Measurements from ENCODE around the gene B4GALT5. TPM values are rescaled to one million over a fixed set of nuclear protein-coding genes. Genes with fewer than 3 reads are reported as not detected.

The B4GALT5 gene
- polyA plus RNA-seq, 3 donors: 2.4 to 18.3 (median 2.7) TPM

DNA sequence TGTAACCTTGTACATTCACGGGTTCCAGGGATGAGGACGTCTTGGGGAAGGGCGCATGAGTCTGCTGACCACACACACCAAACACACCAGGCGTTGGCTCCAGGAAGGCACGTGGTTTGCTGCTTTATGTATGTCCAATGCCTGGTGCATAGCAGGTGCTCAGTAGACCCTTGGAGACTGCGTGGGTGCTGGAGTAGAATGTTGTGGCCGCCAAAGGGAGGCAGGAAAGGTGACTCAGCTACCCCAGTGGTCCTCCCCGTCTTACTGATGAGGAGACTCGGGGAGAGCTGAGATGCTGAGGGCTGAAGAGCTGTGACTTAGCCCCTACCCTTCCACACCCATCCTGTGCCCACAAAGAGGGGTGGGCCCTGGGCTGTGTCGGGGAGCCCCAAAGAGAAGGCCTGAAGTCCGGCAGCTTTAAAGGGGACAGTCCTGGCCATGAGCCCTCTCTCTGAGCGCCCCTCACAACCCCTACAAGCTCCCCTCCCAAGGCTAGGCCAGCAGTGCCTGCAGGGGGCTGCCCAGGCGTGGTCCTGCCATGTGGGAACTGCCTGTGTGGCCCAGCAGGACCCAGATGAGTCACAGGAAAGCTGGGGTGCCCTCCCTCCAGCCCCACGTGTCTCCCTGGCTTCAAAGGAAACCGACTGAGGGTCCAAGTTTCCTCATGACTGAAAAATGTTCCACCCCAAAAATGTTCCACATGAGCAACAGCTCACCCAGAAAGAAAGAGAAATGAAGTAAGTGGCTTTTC lies 117.7 kb downstream of the B4GALT5 start:
- no peak overlapping the region for H3K4me3 ChIP-seq (replicated peaks in 1 of 3; ENCODE audit: low read depth in 2 of 3, low read length in 3 of 3)
- no peak overlapping the region for H3K27ac ChIP-seq (ENCODE audit: low read depth in 1 of 2, low read length in 2 of 2)
- H3K79me2 ChIP-seq (ENCODE audit: insufficient read depth, low read length): no peaks in the 10 kb centered on the region
- TF ChIP-seq, protein P1, sequence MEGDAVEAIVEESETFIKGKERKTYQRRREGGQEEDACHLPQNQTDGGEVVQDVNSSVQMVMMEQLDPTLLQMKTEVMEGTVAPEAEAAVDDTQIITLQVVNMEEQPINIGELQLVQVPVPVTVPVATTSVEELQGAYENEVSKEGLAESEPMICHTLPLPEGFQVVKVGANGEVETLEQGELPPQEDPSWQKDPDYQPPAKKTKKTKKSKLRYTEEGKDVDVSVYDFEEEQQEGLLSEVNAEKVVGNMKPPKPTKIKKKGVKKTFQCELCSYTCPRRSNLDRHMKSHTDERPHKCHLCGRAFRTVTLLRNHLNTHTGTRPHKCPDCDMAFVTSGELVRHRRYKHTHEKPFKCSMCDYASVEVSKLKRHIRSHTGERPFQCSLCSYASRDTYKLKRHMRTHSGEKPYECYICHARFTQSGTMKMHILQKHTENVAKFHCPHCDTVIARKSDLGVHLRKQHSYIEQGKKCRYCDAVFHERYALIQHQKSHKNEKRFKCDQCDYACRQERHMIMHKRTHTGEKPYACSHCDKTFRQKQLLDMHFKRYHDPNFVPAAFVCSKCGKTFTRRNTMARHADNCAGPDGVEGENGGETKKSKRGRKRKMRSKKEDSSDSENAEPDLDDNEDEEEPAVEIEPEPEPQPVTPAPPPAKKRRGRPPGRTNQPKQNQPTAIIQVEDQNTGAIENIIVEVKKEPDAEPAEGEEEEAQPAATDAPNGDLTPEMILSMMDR (IDR thresholded peaks at IDR 0.05): no peak
- no peak overlapping the region for H3K4me2 ChIP-seq (replicated peaks; ENCODE audit: extremely low read depth, low read length, poor library complexity, severe bottlenecking)
- H3K36me3 Mint-ChIP-seq: peaks cover 0 to 1% of the 10 kb centered on the region in 2 donors
- no peaks in the 10 kb centered on the region for H3K36me3 ChIP-seq (replicated peaks in 1 of 2; ENCODE audit: control insufficient read depth in 1 of 2, insufficient read depth in 2 of 2, low read length in 2 of 2)
- intact Hi-C loops (cut with micrococcal nuclease): no loop called here
- H4K20me1 ChIP-seq (ENCODE audit: insufficient read depth, low read length): no peaks in the 10 kb centered on the region
- peaks cover 23% of the 10 kb centered on the region for H3K4me1 Mint-ChIP-seq
- H3K4me1 ChIP-seq (ENCODE audit: control insufficient read depth in 1 of 2, insufficient read depth in 2 of 2, low read length in 2 of 2): peaks cover 0 to 18% of the 10 kb centered on the region in 2 donors
- no peak overlapping the region for H3K9ac ChIP-seq (ENCODE audit: insufficient read depth, low read length, poor library complexity, severe bottlenecking)
- peaks cover 4 to 10% (median 7%) of the 10 kb centered on the region in 3 donors for H3K27me3 Mint-ChIP-seq (ENCODE audit: low read depth in 3 of 3)
- no peak overlapping the region for H3K4me3 Mint-ChIP-seq
- no peaks in the 10 kb centered on the region for H3K27me3 ChIP-seq (ENCODE audit: control insufficient read depth in 2 of 2, insufficient read depth in 2 of 2, low read length in 2 of 2)
- no peak overlapping the region for H2AFZ ChIP-seq (ENCODE audit: insufficient read depth, low read depth, low read length, poor library complexity, severe bottlenecking)
- H3K9me3 Mint-ChIP-seq: peaks cover 0 to 10% (median 3%) of the 10 kb centered on the region in 7 donors
- peak in 1 of 3 donors; percentile 29 for DNase-seq
- WGBS (ENCODE audit: insufficient coverage): 79% methylated on average over 7 of the region's 15 CpGs
- no peaks in the 10 kb centered on the region for H3K9me3 ChIP-seq (replicated peaks in 1 of 2; ENCODE audit: control insufficient read depth in 1 of 2, insufficient read depth in 1 of 2, low read length in 2 of 2)
- peak overlapping the region in 3 of 7 donors; percentile 5 to 67 (median 15) for H3K27ac Mint-ChIP-seq

DNA sequence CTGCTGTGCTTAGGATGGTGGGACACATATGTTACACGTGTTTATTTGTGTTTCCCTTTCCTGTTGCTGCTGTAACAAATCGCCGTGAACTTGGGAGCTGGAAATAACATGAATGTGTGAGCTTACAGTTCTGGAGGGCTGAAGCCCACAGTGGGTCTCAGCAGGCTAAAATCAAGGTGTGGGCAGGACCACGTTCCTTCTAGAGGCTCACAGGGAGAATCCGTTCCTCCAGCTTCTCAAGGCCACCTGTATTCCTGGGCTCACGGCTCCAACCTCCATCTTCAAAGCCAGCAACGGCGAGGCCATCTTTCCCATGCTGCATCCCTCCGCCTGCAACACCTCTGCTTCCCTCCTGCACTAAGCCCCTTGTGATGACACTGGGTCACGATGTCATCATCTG lies 118.3 kb downstream of the B4GALT5 start:
- no peaks in the 10 kb centered on the region for H3K36me3 ChIP-seq (replicated peaks in 1 of 2; ENCODE audit: control insufficient read depth in 1 of 2, insufficient read depth in 2 of 2, low read length in 2 of 2)
- no peak overlapping the region for H3K9ac ChIP-seq (ENCODE audit: insufficient read depth, low read length, poor library complexity, severe bottlenecking)
- peaks cover 0 to 19% of the 10 kb centered on the region in 2 donors for H3K4me1 ChIP-seq (ENCODE audit: control insufficient read depth in 1 of 2, insufficient read depth in 2 of 2, low read length in 2 of 2)
- no peak overlapping the region for H3K27ac ChIP-seq (ENCODE audit: low read depth in 1 of 2, low read length in 2 of 2)
- H4K20me1 ChIP-seq (ENCODE audit: insufficient read depth, low read length): no peaks in the 10 kb centered on the region
- Mint-ChIP-seq H3K4me3 (no peak overlapping the region), H3K36me3 (peaks cover 0 to 1% of the 10 kb centered on the region in 2 donors), H3K9me3 (peaks cover 2 to 13% (median 7%) of the 10 kb centered on the region in 7 donors), H3K4me1 (peaks cover 26% of the 10 kb centered on the region), H3K27me3 (ENCODE audit: low read depth in 3 of 3) (peaks cover 4 to 10% (median 7%) of the 10 kb centered on the region in 3 donors), H3K27ac (peak overlapping the region in 2 of 7 donors; percentile 5 to 19)
- peaks cover 0 to under 1% of the 10 kb centered on the region in 2 donors for H3K9me3 ChIP-seq (replicated peaks in 1 of 2; ENCODE audit: control insufficient read depth in 1 of 2, insufficient read depth in 1 of 2, low read length in 2 of 2)
- 90% methylated on average over 10 of the region's 10 CpGs for WGBS (ENCODE audit: insufficient coverage)
- H2AFZ ChIP-seq (ENCODE audit: insufficient read depth, low read depth, low read length, poor library complexity, severe bottlenecking): no peak overlapping the region
- no peaks in the 10 kb centered on the region for H3K27me3 ChIP-seq (ENCODE audit: control insufficient read depth in 2 of 2, insufficient read depth in 2 of 2, low read length in 2 of 2)
- TF ChIP-seq, protein P1 (IDR thresholded peaks at IDR 0.05): no peak
- DNase-seq: no peak
- no peak overlapping the region for H3K4me2 ChIP-seq (replicated peaks; ENCODE audit: extremely low read depth, low read length, poor library complexity, severe bottlenecking)
- intact Hi-C loops (cut with micrococcal nuclease): no loop called here
- H3K4me3 ChIP-seq (replicated peaks in 1 of 3; ENCODE audit: low read depth in 2 of 3, low read length in 3 of 3): no peak overlapping the region
- H3K79me2 ChIP-seq (ENCODE audit: insufficient read depth, low read length): no peaks in the 10 kb centered on the region

Data from CD14-positive monocyte (primary cell).